Prostate gland (tissue), 2 donors: ENCODE measurements around the gene SMLR1. TPM values are rescaled to one million over a fixed set of nuclear protein-coding genes. Genes with fewer than 3 reads are reported as not detected.

Source experiments
- DNase-seq: peaks from one replicate; pipeline ENCODE4 v3.0.0-alpha.2; 2019; ENCODE audit warnings: low spot score
- H3K27ac ChIP-seq, 2 donors: fragments of 200-600 bp; sonication (generic); 2 replicates each; pipeline ENCODE4 v1.5.1; 2017 to 2019
- H3K27me3 ChIP-seq: fragments of 200-600 bp; sonication (generic); replicated peaks from 2 replicates; pipeline ENCODE4 v1.5.1; 2019; ENCODE audit not compliant: insufficient read depth
- H3K36me3 ChIP-seq, 2 donors: fragments of 200-600 bp; sonication (generic); 1 replicate in 1 of 2; 2 replicates in 1 of 2; pipeline versions ENCODE4 v1.5.1 to v1.8.1; 2017 to 2019
- H3K4me1 ChIP-seq: fragments of 200-600 bp; sonication (generic); replicated peaks from 2 replicates; pipeline ENCODE4 v1.5.1; 2019
- H3K4me3 ChIP-seq, 2 donors: fragments of 200-600 bp; sonication (generic); 2 replicates each; pipeline ENCODE4 v1.5.1; 2017 to 2019
- H3K9me3 ChIP-seq: fragments of 200-600 bp; sonication (generic); 2 replicates; pipeline ENCODE4 v1.5.1; 2017
- POLR2A ChIP-seq: fragments of 450-650 bp; IDR thresholded peaks from one replicate; pipeline ENCODE4 v1.6.1; 2016; ENCODE audit warnings: antibody characterized with exemption, mild to moderate bottlenecking
- POLR2AphosphoS5 ChIP-seq: sonication (generic); formaldehyde crosslinking; IDR thresholded peaks from one replicate; pipeline ENCODE4 v1.6.1; 2017; ENCODE audit warnings: antibody characterized with exemption
- WGBS: methylation state at CpG from one replicate; pipeline ENCODE4 v1.1.5; 2018; 5-methylcytosine and 5-hydroxymethylcytosine counted together
- intact Hi-C: fragments of 100-400 bp; cut with DNase I; formaldehyde crosslinking; loops from one replicate; pipeline ENCODE4 v1.14.2; 2022
- total RNA-seq, 2 donors: library from RNA; depleted of rRNA; stranded (reverse); fragments of >200 nt; gene quantifications; one replicate each; pipeline ENCODE4 v1.1.0, GENCODE V29; 2016
- TF ChIP-seq, protein P1 (sequence below), 4 experiments: fragments of 200-600 bp in 2 of 4; fragments of 450-650 bp in 2 of 4; sonication (generic) in 2 of 4; IDR thresholded peaks; 1 replicate in 3 of 4; 2 replicates in 1 of 4; pipeline ENCODE4 v1.5.1; 2016 to 2019; ENCODE audit warnings: antibody characterized with exemption in 4 of 4, mild to moderate bottlenecking in 2 of 4, moderate library complexity in 2 of 4

SMLR1 gene
- total RNA-seq, 2 donors from 2014 or later: 0.28 TPM; not detected in 1

DNA sequence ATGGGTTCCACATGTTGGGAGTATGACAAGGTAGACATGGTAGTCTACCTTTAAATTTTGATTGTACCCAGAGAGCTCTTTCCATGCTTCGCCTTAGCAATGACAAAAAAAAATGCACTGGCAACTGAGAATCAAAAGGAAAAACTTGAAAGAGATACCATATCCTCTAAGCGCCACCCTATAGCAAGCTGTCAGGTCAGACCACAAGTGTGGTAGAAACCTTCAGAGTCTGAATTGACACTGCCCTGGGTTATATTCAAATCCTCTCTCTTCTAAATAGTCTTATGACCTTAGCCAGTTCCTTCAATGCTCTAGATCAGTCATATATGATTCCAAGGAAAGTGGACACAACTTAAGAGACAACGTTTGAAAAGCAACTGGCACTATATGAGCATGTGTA, 45.6 kb upstream of the SMLR1 start:
- 90% methylated on average over 3 of the region's 3 CpGs for WGBS
- no peak for TF ChIP-seq POLR2AphosphoS5
- TF ChIP-seq, protein P1, sequence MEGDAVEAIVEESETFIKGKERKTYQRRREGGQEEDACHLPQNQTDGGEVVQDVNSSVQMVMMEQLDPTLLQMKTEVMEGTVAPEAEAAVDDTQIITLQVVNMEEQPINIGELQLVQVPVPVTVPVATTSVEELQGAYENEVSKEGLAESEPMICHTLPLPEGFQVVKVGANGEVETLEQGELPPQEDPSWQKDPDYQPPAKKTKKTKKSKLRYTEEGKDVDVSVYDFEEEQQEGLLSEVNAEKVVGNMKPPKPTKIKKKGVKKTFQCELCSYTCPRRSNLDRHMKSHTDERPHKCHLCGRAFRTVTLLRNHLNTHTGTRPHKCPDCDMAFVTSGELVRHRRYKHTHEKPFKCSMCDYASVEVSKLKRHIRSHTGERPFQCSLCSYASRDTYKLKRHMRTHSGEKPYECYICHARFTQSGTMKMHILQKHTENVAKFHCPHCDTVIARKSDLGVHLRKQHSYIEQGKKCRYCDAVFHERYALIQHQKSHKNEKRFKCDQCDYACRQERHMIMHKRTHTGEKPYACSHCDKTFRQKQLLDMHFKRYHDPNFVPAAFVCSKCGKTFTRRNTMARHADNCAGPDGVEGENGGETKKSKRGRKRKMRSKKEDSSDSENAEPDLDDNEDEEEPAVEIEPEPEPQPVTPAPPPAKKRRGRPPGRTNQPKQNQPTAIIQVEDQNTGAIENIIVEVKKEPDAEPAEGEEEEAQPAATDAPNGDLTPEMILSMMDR (IDR thresholded peaks at IDR 0.05): no peak
- TF ChIP-seq POLR2A: no peak
- Histone ChIP-seq H3K4me3 (no peak overlapping the region), H3K9me3 (no peaks in the 10 kb centered on the region), H3K27ac (no peak overlapping the region), H3K4me1 (no peaks in the 10 kb centered on the region), H3K27me3 (no peaks in the 10 kb centered on the region), H3K36me3 (no peaks in the 10 kb centered on the region)
- intact Hi-C loops: no loop called here
- DNase-seq: no peak

GRCh38 chr6:130783416-130784107, 43.6 kb upstream of the SMLR1 start:
- Histone ChIP-seq H3K27ac (no peak overlapping the region), H3K4me3 (no peak overlapping the region), H3K4me1 (no peaks in the 10 kb centered on the region), H3K9me3 (no peaks in the 10 kb centered on the region), H3K36me3 (no peaks in the 10 kb centered on the region), H3K27me3 (no peaks in the 10 kb centered on the region)
- 12% methylated on average over 2 of the region's 2 CpGs for WGBS
- DNase-seq: no peak
- TF ChIP-seq, protein P1 (IDR thresholded peaks at IDR 0.05): no peak
- no peak for TF ChIP-seq POLR2A
- no peak for TF ChIP-seq POLR2AphosphoS5
- intact Hi-C loops: no loop called here

- no peak for DNase-seq
- no peaks in the 10 kb centered on the region for H3K4me1 ChIP-seq
- TF ChIP-seq POLR2AphosphoS5: no peak
- TF ChIP-seq POLR2A: no peak
- TF ChIP-seq, protein P1 (IDR thresholded peaks at IDR 0.05): no peak
- intact Hi-C loops: no loop called here
- H3K4me3 ChIP-seq: no peak overlapping the region
- WGBS: 72% methylated on average over 3 of the region's 3 CpGs
- H3K27me3 ChIP-seq: no peaks in the 10 kb centered on the region
- H3K9me3 ChIP-seq: no peaks in the 10 kb centered on the region
- no peak overlapping the region for H3K27ac ChIP-seq
- H3K36me3 ChIP-seq: no peaks in the 10 kb centered on the region
These were observed 39.3 kb upstream of the SMLR1 start for GRCh38 chr6:130787726-130788500.

GRCh38 chr6:130788954-130789353, 38.3 kb upstream of the SMLR1 start:
- no peaks in the 10 kb centered on the region for H3K4me1 ChIP-seq
- H3K27me3 ChIP-seq: no peaks in the 10 kb centered on the region
- H3K36me3 ChIP-seq: no peaks in the 10 kb centered on the region
- H3K27ac ChIP-seq: no peak overlapping the region
- no peak for TF ChIP-seq POLR2AphosphoS5
- TF ChIP-seq, protein P1 (IDR thresholded peaks at IDR 0.05): no peak
- intact Hi-C loops: no loop called here
- WGBS: 73% methylated on average over 5 of the region's 5 CpGs
- no peak for DNase-seq
- no peaks in the 10 kb centered on the region for H3K9me3 ChIP-seq
- no peak overlapping the region for H3K4me3 ChIP-seq
